GM21619 (cell line): ENCODE results near the gene EMP2.
"Not testable (repeated sequence)": the region's sequence is repeated elsewhere in the genome, so short reads cannot be mapped to it uniquely, and the experiment has no call there.

Experiments used
- ATAC-seq: cut with Tn5 transposase; IDR thresholded peaks from one replicate; pipeline ENCODE4 v1.9.1; 2021; ENCODE audit not compliant: unreplicated experiment

Gene EMP2

GRCh38 chr16:10579965-10580882 is at the start of gene EMP2:
Gene EMP2, minus strand, starts transcription at chr16:10580598. Its CDS starts 32,981 bp downstream, at chr16:10547617.
- ATAC-seq: no peak

- ATAC-seq: no peak
Observed at GRCh38 chr16:10629592-10629963, 49.2 kb upstream of the EMP2 start.

GRCh38 chr16:10625595-10626357 is 45.4 kb upstream of the EMP2 start:
- ATAC-seq: no peak

- ATAC-seq: no peak
Observed at GRCh38 chr16:10624527-10624926, 44.1 kb upstream of the EMP2 start.

GRCh38 chr16:10623059-10623458 is 42.7 kb upstream of the EMP2 start:
- no peak for ATAC-seq

- ATAC-seq: no peak
Observed at GRCh38 chr16:10622036-10622921, 41.9 kb upstream of the EMP2 start.

GRCh38 chr16:10621216-10621949 is 41.0 kb upstream of the EMP2 start:
- not testable (repeated sequence) for ATAC-seq

GRCh38 chr16:10620120-10620519 is 39.7 kb upstream of the EMP2 start:
- ATAC-seq: no peak

GRCh38 chr16:10619271-10619849 is 39.0 kb upstream of the EMP2 start:
- ATAC-seq: no peak

- ATAC-seq: no peak
Observed at GRCh38 chr16:10618710-10619209, 38.4 kb upstream of the EMP2 start.

- ATAC-seq: no peak
Observed at GRCh38 chr16:10617662-10618420, 37.4 kb upstream of the EMP2 start.

GRCh38 chr16:10616756-10617640 is 36.6 kb upstream of the EMP2 start:
- ATAC-seq: no peak

GRCh38 chr16:10616419-10616755 is 36.0 kb upstream of the EMP2 start:
- no peak for ATAC-seq

GRCh38 chr16:10614685-10615084 is 34.3 kb upstream of the EMP2 start:
- no peak for ATAC-seq

- no peak for ATAC-seq
Observed at GRCh38 chr16:10613785-10614485, 33.5 kb upstream of the EMP2 start.

- ATAC-seq: no peak
Observed at GRCh38 chr16:10612649-10613179, 32.3 kb upstream of the EMP2 start.

GRCh38 chr16:10611825-10612342 is 31.5 kb upstream of the EMP2 start:
- ATAC-seq: no peak
